HG02885 (cell line): ENCODE data around the gene FKBP2.
"Not testable (repeated sequence)": the region's sequence is repeated elsewhere in the genome, so short reads cannot be mapped to it uniquely, and the experiment has no call there.

Source experiments
- ATAC-seq: cut with Tn5 transposase; IDR thresholded peaks from one replicate; pipeline ENCODE4 v1.9.1; 2021; ENCODE audit warnings: mild to moderate bottlenecking; ENCODE audit not compliant: unreplicated experiment, poor library complexity

Gene FKBP2

DNA sequence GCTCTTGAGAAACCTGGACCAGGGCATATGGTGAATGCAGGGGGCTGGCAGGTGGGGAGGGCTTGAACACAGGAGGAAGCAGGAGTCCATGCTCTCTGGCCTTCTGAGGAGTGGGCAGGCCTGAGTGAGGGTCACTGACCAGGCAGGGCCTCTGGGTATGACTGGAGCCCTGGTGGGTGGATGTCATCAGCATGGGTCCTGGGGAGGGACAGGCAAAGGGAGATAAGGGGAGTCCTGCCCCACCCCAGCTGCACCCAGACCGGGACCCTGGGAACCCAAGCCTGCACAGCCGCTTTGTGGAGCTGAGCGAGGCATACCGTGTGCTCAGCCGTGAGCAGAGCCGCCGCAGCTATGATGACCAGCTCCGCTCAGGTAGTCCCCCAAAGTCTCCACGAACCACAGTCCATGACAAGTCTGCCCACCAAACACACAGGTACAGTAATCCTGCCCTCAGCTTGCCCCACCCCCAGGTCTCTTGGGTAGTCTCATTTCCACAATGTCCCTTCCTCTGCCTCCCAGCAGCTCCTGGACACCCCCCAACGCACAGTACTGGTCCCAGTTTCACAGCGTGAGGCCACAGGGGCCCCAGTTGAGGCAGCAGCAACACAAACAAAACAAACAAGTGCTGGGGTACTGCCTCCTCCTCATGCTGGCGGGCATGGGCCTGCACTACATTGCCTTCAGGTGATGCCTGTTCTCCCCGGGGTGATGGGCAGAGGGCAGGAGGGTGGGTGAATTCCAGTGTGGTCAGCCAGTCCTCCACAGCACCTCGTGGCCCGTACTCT, 8.5 kb upstream of the FKBP2 start:
- ATAC-seq = no peak

- ATAC-seq = no peak
Observed at GRCh38 chr11:64232967-64233315, 8.0 kb upstream of the FKBP2 start.

DNA sequence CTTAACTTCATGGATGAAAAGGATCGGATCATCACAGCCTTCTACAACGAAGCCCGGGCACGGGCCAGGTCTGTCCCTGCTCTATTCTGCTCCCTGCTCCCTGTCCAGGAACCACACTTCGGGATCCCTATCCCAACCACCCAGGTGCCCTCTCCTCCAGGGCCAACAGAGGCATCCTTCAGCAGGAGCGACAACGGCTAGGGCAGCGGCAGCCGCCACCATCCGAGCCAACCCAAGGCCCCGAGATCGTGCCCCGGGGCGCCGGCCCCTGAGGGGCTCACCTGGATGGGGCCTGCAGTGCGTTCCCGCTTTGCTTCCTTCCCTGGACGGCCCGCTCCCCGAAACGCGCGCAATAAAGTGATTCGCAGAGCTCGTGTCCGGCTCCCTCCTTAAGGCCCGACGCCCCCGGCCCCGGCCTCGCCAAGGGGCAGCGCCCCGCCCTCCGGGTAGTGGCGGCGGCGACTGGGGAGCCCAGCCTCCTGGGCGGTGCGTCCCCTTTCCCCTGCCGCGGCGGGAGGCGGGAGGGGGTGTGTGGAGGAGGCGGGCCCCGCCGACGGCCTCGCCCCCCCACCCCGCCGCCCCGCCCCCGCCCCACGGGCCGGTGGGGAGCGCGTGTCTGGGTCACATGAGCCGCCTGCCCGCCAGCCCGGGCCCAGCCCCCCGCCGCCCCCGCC, 6.8 kb upstream of the FKBP2 start, which contains the start of gene VEGFB:
TSS of gene VEGFB (plus strand) at position 672 of the 674 bp plus-strand sequence. CDS start 250 bp downstream, outside the sequence.
- peak; percentile 48 for ATAC-seq

DNA sequence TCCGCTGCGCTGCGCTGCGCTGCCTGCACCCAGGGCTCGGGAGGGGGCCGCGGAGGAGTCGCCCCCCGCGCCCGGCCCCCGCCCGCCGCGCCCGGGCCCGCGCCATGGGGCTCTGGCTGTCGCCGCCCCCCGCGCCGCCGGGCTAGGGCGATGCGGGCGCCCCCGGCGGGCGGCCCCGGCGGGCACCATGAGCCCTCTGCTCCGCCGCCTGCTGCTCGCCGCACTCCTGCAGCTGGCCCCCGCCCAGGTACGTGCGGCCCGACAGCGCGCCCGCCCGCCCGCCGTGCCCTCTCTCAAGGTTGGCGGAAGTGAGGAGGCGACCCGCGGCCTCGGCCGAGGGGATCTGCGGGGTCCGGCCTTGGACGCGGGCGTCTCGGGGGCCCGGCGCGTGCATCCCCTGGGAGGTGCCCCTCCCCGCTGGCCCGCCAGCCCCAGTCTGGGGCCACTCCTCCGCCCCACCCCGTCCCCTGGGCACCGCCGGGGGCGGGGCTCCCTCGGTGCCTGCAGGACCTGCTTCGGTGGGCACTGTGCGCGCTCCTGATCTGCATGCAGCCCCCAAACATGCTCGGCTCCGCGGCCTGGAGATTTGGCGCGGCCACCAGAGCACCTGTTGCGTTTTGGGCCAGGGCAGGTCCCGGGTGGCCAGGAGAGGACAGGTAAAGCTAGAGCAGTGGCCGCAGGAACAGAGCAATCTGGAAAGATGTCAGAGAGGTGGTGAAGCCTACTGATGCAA, 6.1 kb upstream of the FKBP2 start:
- peak; percentile 32 for ATAC-seq

- ATAC-seq = no peak
Observed at GRCh38 chr11:64235437-64236161, 5.3 kb upstream of the FKBP2 start.

DNA sequence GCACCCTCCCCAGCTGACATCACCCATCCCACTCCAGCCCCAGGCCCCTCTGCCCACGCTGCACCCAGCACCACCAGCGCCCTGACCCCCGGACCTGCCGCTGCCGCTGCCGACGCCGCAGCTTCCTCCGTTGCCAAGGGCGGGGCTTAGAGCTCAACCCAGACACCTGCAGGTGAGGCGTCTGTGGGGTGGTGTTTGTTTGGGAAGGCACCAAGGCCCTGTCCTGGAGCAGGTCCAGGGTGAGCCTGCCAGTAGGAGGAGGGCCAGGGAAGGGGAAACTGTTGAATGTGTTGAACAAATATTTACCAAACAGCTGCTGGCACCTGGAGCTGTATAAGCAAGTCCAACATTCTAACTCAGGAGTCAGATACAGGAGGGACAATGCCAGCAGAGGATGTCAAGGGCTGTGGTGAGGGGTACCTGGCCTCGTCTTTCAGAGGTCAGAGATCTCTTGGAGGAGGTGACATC, 3.4 kb upstream of the FKBP2 start:
- ATAC-seq = no peak

DNA sequence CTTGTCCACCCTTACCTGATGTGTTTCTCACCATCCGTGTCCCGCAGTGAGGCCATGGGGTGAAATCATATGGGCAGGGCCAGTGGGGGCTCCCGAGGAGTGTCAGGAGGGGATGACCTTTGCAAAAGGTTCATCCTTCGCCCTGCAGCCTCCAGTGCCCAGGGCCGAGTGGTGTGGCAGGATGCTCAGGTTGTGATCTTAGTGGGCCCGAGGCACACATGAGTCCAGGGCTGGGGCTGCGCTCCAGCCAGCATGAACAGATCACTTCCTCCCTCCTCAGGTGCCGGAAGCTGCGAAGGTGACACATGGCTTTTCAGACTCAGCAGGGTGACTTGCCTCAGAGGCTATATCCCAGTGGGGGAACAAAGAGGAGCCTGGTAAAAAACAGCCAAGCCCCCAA, 2.8 kb upstream of the FKBP2 start:
- ATAC-seq = no peak

DNA sequence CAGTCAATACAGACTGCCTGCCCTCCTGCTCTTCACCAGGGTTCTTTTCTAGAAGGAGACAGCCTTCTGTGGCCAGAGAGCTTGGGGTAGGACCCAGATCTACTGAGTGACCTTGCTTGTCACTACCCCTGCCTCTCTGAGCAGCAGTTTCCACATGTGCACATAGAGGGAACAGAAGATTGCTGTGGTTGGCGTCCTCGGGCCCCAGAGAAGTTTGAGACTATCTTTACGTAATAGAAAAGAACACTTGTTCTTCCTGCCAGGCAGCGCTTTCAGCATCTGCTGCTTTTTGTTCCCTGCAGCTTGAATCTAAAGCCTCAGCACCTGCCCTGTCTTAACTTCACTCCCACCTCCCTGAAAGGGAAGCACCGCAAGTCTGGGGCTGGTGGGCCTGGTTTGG, 1.9 kb upstream of the FKBP2 start:
- ATAC-seq = no peak

- ATAC-seq = peak; percentile 7
Observed at GRCh38 chr11:64239662-64240434, 1.0 kb upstream of the FKBP2 start.

DNA sequence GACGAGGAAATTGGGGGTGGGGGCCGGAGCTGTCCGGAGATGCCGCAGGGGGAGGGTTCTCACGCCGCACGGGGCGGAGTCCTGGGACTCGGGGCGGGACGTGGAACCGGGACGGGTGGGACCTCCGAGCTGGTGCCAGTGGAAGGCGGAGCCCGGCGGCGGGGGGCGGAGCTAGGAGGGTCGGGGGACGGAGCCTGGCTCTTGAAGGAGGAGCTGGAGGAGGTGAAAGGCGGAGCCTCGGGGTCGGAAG, 271 bp downstream of the FKBP2 start:
- peak; percentile 68 for ATAC-seq

- ATAC-seq = peak; percentile 6
Observed at GRCh38 chr11:64241491-64242374, 838 bp downstream of the FKBP2 start.

GRCh38 chr11:64243236-64243854, 2.5 kb downstream of the FKBP2 start:
- no peak for ATAC-seq

- no peak for ATAC-seq
Observed at GRCh38 chr11:64244107-64244506, 3.2 kb downstream of the FKBP2 start.

DNA sequence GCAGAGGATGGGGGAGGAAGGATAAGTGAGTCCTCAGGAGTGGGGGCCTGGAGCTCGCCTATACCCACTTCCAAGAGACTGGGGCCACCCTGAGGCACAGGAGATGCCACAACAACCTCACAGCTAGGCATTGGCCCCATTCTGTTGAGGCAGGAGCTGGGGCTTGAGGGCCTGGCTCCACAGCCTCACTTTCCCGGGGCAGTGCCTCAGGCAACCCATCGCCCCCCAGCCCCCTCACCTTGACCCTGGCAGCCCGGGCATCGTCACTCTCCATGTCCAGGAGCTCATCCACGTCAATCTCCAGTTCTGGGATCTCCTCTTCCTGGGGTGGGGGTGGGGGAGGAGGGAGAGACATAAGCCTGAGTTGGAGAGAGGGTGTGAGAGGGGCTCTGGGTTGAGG, 4.1 kb downstream of the FKBP2 start:
- ATAC-seq = no peak

DNA sequence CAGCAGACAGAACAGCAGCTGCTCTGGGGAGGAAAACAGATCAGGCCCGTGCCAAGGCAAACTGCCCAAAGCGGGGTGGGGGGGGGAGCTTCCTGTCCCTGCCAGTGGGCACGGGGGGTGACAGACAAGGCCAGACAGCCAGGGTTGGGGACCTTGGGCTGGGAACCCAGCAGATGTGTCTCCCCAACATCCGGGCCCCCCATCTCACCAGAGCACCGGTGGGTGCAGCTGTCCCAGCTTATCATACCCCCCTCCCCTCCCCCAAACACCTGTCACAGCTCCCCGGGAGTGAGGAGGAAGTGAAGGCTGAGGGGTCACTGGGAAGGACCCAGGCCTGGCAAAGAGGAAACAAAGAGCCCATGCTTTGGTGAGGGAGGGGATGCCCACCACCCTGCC, 4.5 kb downstream of the FKBP2 start:
- ATAC-seq = no peak

DNA sequence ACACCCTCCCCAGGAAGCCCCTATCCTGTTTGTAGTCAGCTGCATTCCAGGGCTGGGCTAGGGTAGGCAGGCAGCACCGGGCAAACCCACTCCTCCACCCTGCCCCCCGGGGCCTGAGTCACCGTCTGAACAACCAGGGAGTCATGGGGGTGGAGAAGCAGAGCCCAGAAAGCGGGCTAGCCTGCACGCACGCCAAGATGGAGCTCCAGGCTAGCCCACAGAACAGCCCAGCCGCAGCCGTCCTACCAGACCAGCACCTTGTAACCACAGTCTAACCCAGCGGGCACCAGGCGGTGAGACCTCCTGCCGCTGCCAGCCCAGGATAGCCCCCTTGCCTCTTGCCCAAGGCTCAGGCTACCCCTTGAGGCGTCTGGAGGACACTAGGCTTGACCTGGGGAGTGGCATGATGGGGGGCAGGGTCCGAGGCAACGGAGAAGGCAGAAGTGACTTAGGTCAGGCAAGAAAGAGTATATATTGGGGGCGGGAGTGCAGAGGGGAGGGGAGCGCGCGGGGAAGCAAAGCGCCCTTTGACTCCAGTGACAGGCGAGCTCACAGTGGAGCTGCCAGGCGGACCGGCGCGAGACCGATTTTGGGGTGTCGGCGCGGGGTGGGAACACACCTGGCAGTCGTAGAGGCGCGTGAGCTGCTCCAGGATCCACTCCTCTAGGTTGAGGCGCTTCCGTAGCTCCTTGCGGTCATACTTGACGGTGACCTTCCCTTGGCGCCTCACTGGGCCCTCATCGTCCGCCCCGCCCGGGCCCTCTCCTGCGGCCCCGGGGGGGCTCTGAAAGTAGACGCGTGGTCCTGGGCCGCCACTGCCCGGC, 5.1 kb downstream of the FKBP2 start:
- no peak for ATAC-seq

DNA sequence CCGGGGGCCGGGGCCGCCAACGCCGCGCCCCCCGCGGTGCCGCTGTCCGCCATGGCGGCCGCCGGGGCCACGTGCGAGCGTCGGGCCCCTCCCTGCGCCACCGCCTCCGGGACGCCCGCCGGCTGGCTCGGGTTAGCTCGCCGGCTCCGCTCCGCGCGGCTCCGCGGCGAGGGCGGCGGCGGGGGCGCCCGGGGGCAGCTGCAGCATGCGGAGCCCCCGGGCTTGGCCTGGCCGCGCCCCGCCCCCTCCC, 5.7 kb downstream of the FKBP2 start:
- not testable (repeated sequence) for ATAC-seq
